Uterus (tissue), 4 donors: Measurements from ENCODE around the gene DEDD2. TPM values are rescaled to one million over a fixed set of nuclear protein-coding genes. Genes with fewer than 3 reads are reported as not detected.

Experiments
- DNase-seq, 2 donors: peaks; one replicate each; pipeline ENCODE4 v3.0.0-alpha.2; 2019 to 2020
- H3K27ac ChIP-seq, 2 donors: fragments of 200-600 bp; sonication (generic); 1 replicate in 1 of 2; 2 replicates in 1 of 2; pipeline ENCODE4 v1.5.1; 2016 to 2018
- H3K27me3 ChIP-seq, 2 donors: fragments of 200-600 bp; sonication (generic); one replicate each; pipeline ENCODE4 v1.5.1; 2018 to 2019; ENCODE audit warnings: control low read depth in 1 of 2
- H3K36me3 ChIP-seq, 2 donors: fragments of 200-600 bp; sonication (generic); one replicate each; pipeline ENCODE4 v1.5.1; 2019; ENCODE audit warnings: control low read depth in 1 of 2
- H3K4me1 ChIP-seq, 2 donors: fragments of 200-600 bp; sonication (generic); one replicate each; pipeline ENCODE4 v1.5.1; 2018 to 2019; ENCODE audit warnings: control low read depth in 1 of 2
- H3K4me3 ChIP-seq, 2 donors: fragments of 200-600 bp; sonication (generic); 1 replicate in 1 of 2; 2 replicates in 1 of 2; pipeline ENCODE4 v1.5.1; 2018 to 2019; ENCODE audit warnings: mild to moderate bottlenecking in 1 of 2
- H3K9me3 ChIP-seq, 2 donors: fragments of 200-600 bp; sonication (generic); one replicate each; pipeline ENCODE4 v1.5.1; 2019; ENCODE audit warnings: control low read depth in 1 of 2
- CTCF ChIP-seq, 4 experiments: fragments of 200-600 bp in 2 of 4; fragments of 450-650 bp in 2 of 4; sonication (generic) in 2 of 4; IDR thresholded peaks; one replicate each; pipeline ENCODE4 v1.5.1; 2016 to 2019; ENCODE audit warnings: antibody characterized with exemption in 4 of 4, mild to moderate bottlenecking in 2 of 4, moderate library complexity in 1 of 4
- POLR2A ChIP-seq, 2 donors: fragments of 450-650 bp; IDR thresholded peaks; one replicate each; pipeline ENCODE4 v1.6.1; 2016; ENCODE audit warnings: antibody characterized with exemption in 2 of 2, mild to moderate bottlenecking in 1 of 2, moderate library complexity in 1 of 2
- intact Hi-C: fragments of 100-400 bp; cut with DNase I; formaldehyde crosslinking; loops from one replicate; pipeline ENCODE4 v1.15.1; 2023; ENCODE audit warnings: low total_unique reads
- total RNA-seq, 4 donors: library from RNA; depleted of rRNA in 3 of 4; stranded (reverse); fragments of >200 nt in 3 of 4; gene quantifications; one replicate each; pipeline versions ENCODE4 v1.1.0 to v1.2.4, GENCODE V29; 2014 to 2023
- donor health status: DM: yes; HTN: yes; CAD: no.

Gene DEDD2
- total RNA-seq, 4 donors from 2014 or later = 8.2 to 127 (median 23.0) TPM

DNA sequence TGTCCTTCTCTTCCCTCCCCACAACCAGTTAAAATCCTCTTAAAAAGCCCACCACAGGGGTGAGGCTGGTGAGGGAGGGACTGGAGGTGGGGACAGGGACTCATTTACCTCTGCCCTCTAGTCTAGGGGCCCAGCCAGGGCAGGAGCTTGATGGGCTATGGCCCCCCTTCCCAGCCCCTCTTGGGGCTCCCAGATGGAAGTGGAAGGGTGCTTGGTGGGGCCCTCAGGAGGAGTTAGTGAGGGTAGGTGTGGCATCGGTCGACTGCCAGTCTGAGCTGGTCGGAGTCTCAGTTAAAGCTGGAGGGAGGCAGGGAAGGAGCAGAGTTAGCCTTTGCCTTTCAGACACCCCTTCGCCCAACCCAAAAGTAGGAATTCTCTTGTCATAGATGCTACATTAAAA, 13.1 kb upstream of the DEDD2 start:
- Histone ChIP-seq H3K9me3 (no peaks in the 10 kb centered on the region), H3K36me3 (no peaks in the 10 kb centered on the region), H3K4me1 (peaks cover 0 to 3% of the 10 kb centered on the region in 2 donors), H3K4me3 (no peak overlapping the region), H3K27ac (no peak overlapping the region), H3K27me3 (no peaks in the 10 kb centered on the region)
- TF ChIP-seq POLR2A (IDR thresholded peaks at IDR 0.05) (no peak), CTCF (IDR thresholded peaks at IDR 0.05) (no peak)
- intact Hi-C loops = no loop called here
- no peak for DNase-seq

DNA sequence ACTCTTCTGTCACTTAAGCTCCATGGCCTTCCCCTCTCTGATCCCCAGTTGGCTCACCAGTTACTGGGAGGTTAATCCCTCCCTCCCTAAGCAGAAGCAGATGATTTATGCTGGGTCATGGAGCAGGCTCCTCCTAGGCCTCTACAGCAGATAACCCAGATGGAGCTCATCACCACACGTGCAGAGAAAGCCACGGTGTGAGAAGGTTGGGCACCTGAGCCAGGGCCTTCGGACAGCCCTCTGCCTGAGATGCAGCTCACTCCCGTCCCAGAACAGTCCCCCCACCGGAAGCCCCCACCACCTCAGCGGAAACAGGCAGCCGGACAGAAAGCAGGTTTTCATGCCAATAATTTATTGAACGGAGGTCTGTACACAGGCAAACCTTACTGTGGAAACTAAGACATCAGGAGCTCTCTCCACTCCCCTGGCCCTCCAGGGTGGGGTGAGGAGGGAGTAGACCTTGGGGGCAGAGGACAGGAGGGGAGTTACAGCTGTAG, 12.4 kb upstream of the DEDD2 start:
- Histone ChIP-seq H3K27ac (no peak overlapping the region), H3K4me1 (peaks cover 0 to 3% of the 10 kb centered on the region in 2 donors), H3K9me3 (no peaks in the 10 kb centered on the region), H3K4me3 (no peak overlapping the region), H3K27me3 (no peaks in the 10 kb centered on the region), H3K36me3 (no peaks in the 10 kb centered on the region)
- intact Hi-C loops = no loop called here
- no peak for DNase-seq
- no peak for TF ChIP-seq POLR2A (IDR thresholded peaks at IDR 0.05)
- no peak for TF ChIP-seq CTCF (IDR thresholded peaks at IDR 0.05)

GRCh38 chr19:42229301-42229854, 11.9 kb upstream of the DEDD2 start:
- no peak for DNase-seq
- Histone ChIP-seq H3K4me1 (peaks cover 0 to 3% of the 10 kb centered on the region in 2 donors), H3K27ac (no peak overlapping the region), H3K27me3 (no peaks in the 10 kb centered on the region), H3K9me3 (no peaks in the 10 kb centered on the region), H3K36me3 (no peaks in the 10 kb centered on the region), H3K4me3 (no peak overlapping the region)
- TF ChIP-seq POLR2A (IDR thresholded peaks at IDR 0.05) = no peak
- TF ChIP-seq CTCF (IDR thresholded peaks at IDR 0.05) = no peak
- intact Hi-C loops = no loop called here

- H3K4me3 ChIP-seq = no peak overlapping the region
- intact Hi-C loops = no loop called here
- H3K27me3 ChIP-seq = no peaks in the 10 kb centered on the region
- no peaks in the 10 kb centered on the region for H3K36me3 ChIP-seq
- H3K4me1 ChIP-seq = peaks cover 0 to 3% of the 10 kb centered on the region in 2 donors
- no peak for DNase-seq
- no peak overlapping the region for H3K27ac ChIP-seq
- TF ChIP-seq CTCF (IDR thresholded peaks at IDR 0.05) = no peak
- no peak for TF ChIP-seq POLR2A (IDR thresholded peaks at IDR 0.05)
- H3K9me3 ChIP-seq = no peaks in the 10 kb centered on the region
Measured at GRCh38 chr19:42228641-42229040, 11.2 kb upstream of the DEDD2 start.

DNA sequence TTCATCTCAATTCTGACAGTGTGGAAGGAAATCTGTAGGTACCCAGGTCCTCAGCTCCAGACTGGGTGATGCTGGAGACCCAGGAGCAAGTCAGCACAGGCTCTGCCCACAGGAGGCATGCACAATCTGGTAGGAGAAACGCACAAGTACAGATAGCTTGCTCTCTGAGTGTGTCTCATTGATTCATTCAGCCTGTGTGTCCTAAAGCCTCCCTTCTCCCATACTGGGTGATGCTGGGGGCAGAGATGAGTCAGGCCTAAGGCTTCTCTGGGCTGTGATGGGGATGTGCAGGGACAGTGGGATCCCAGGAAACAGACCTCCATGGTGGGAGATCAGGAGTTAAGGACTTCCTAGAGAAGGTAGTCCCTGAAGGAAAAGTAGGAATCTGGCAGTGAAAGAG, 9.4 kb upstream of the DEDD2 start:
- H3K27ac ChIP-seq = no peak overlapping the region

More for the DNA sequence above, 9.4 kb upstream of the DEDD2 start:
- H3K4me3 ChIP-seq = no peak overlapping the region
- intact Hi-C loops = no loop called here
- no peaks in the 10 kb centered on the region for H3K36me3 ChIP-seq
- TF ChIP-seq POLR2A (IDR thresholded peaks at IDR 0.05) = no peak
- TF ChIP-seq CTCF (IDR thresholded peaks at IDR 0.05) = no peak
- H3K27me3 ChIP-seq = no peaks in the 10 kb centered on the region
- DNase-seq = no peak
- H3K4me1 ChIP-seq = peaks cover 0 to 3% of the 10 kb centered on the region in 2 donors
- no peaks in the 10 kb centered on the region for H3K9me3 ChIP-seq
